ENCODE results near the gene BRD2.

Gene BRD2

DNA sequence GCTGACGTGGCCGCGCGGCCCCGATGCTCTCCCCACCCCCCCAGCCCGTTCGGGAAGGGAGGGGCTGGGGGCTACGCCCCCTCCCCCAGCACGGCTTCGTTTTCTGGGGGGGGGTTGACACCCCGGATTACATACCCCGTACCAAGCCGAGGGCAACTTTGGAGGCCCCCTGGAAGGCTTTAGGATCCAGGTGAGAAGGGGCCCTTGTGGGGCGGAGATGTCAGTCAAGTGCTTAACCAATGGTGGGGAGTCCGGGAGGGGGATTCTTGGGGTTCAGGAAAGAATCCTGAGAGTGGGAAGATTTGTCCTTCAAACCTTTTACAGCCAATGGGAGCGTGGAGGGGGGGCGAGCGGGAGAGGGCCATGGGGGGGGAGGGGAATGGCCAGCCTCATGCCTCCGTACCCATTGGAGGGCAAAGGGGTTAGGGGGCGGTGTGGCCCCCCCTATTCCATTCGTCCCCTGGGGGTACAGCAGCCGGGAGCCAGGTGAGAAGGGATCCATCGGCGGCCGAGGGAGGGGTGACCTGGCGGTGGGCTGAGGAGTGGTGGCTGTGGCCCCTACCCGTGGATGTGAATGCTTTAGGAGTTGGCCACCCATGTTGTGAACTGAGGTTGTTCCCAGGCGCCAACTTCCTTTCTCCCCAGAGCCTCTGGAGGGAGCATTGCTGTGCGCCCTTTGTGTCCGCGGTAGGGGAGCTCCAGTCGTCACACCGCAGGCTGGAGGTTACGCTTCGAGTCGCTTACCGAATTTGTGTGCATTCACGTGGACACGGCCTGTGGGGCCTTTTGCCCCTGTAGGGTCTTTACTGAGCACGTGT is 682 bp downstream of the BRD2 start:
- peak overlapping the region; percentile 89 for H3K9ac ChIP-seq (ENCODE audit: low read depth, low read length)
- peaks cover 81% of the 10 kb centered on the region for H3K79me2 ChIP-seq (ENCODE audit: insufficient read depth, low read length)
- ATAC-seq (ENCODE audit: insufficient read depth, low read depth) (peak; percentile 8), DNase-seq (peak; percentile 88)
- peak overlapping the region; percentile 70 for H3K4me2 ChIP-seq (ENCODE audit: insufficient read depth, low read length)
- TF ChIP-seq EZH2 (IDR thresholded peaks at IDR 0.05; ENCODE audit: borderline replicate concordance, low read depth, low read length, severe bottlenecking), result no peak
- TF ChIP-seq, protein P1, sequence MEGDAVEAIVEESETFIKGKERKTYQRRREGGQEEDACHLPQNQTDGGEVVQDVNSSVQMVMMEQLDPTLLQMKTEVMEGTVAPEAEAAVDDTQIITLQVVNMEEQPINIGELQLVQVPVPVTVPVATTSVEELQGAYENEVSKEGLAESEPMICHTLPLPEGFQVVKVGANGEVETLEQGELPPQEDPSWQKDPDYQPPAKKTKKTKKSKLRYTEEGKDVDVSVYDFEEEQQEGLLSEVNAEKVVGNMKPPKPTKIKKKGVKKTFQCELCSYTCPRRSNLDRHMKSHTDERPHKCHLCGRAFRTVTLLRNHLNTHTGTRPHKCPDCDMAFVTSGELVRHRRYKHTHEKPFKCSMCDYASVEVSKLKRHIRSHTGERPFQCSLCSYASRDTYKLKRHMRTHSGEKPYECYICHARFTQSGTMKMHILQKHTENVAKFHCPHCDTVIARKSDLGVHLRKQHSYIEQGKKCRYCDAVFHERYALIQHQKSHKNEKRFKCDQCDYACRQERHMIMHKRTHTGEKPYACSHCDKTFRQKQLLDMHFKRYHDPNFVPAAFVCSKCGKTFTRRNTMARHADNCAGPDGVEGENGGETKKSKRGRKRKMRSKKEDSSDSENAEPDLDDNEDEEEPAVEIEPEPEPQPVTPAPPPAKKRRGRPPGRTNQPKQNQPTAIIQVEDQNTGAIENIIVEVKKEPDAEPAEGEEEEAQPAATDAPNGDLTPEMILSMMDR (IDR thresholded peaks at IDR 0.05; ENCODE audit: borderline replicate concordance, extremely low read depth, low read length, poor library complexity, severe bottlenecking), result peak; percentile 52
- peaks cover 19% of the 10 kb centered on the region for H4K20me1 ChIP-seq (ENCODE audit: insufficient read depth, low read length)
- H3K9me3 ChIP-seq (ENCODE audit: insufficient read depth, low read length, severe bottlenecking), result no peaks in the 10 kb centered on the region
- H3K4me3 ChIP-seq (ENCODE audit: low read depth in 1 of 2, low read length in 2 of 2), result peak overlapping the region; percentile 53 to 62
- peak overlapping the region; percentile 96 for H3K27ac ChIP-seq (ENCODE audit: low read length)
- peaks cover 26% of the 10 kb centered on the region for H3K4me1 ChIP-seq (ENCODE audit: insufficient read depth, low read length)
- peaks cover 32% of the 10 kb centered on the region for H3K36me3 ChIP-seq (ENCODE audit: insufficient read depth, low read length)
- H3K27me3 ChIP-seq (ENCODE audit: insufficient read depth, low read length, poor library complexity), result no peaks in the 10 kb centered on the region
- H2AFZ ChIP-seq (ENCODE audit: low read depth, low read length), result peak overlapping the region; percentile 45; the same call in 1 of the 2 replicates

DNA sequence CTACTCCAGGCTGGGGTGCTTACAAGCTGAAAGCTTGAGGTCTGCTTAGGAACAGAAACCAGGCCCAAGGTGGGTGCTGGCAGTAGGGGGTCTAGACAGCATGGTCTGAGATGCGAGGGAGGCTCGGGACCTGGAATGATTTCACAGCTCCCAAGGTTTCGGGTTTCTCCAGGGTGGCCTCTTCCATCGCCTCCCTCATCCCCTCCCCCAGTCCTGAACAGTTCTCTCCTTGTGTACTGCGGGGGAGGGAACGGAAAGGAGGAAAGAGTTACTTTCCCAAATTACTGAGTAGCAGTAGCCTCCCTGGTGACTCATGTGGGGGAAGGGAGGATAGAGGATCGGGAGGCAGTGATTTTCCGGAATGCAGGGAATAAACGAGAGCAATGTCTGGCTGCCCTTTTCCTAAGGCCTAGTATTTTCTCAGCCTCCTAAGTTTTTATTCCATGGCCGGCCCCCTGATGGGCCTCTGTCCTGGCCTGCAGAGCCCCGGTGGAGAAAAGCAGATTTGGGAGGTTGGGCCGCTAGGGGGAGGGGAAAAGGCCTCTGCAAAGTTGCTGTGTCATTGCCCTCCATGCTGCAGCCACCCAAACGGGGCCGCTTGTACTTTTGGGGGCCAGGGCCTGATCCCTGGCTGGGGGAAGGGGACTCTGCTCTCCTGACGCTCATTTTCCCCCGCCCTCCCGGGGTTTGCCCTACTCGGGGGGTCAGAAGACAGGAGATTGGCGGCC is 1.5 kb downstream of the BRD2 start:
- peak; percentile 88 for DNase-seq
- H3K27me3 ChIP-seq (ENCODE audit: insufficient read depth, low read length, poor library complexity), result no peaks in the 10 kb centered on the region
- peak overlapping the region; percentile 53 to 62 for H3K4me3 ChIP-seq (ENCODE audit: low read depth in 1 of 2, low read length in 2 of 2)
- TF ChIP-seq, protein P1 (IDR thresholded peaks at IDR 0.05; ENCODE audit: borderline replicate concordance, extremely low read depth, low read length, poor library complexity, severe bottlenecking), result peak; percentile 23
- TF ChIP-seq EZH2 (IDR thresholded peaks at IDR 0.05; ENCODE audit: borderline replicate concordance, low read depth, low read length, severe bottlenecking), result no peak
- ATAC-seq (ENCODE audit: insufficient read depth, low read depth), result peak; percentile 6
- peak overlapping the region; percentile 89 for H3K9ac ChIP-seq (ENCODE audit: low read depth, low read length)
- H3K9me3 ChIP-seq (ENCODE audit: insufficient read depth, low read length, severe bottlenecking), result no peaks in the 10 kb centered on the region
- H3K79me2 ChIP-seq (ENCODE audit: insufficient read depth, low read length), result peaks cover 89% of the 10 kb centered on the region
- H3K36me3 ChIP-seq (ENCODE audit: insufficient read depth, low read length), result peaks cover 40% of the 10 kb centered on the region
- H3K4me1 ChIP-seq (ENCODE audit: insufficient read depth, low read length), result peaks cover 34% of the 10 kb centered on the region
- peak overlapping the region; percentile 96 for H3K27ac ChIP-seq (ENCODE audit: low read length)
- H3K4me2 ChIP-seq (ENCODE audit: insufficient read depth, low read length), result peak overlapping the region; percentile 70
- no peak overlapping the region for H2AFZ ChIP-seq (ENCODE audit: low read depth, low read length)
- peaks cover 27% of the 10 kb centered on the region for H4K20me1 ChIP-seq (ENCODE audit: insufficient read depth, low read length)

DNA sequence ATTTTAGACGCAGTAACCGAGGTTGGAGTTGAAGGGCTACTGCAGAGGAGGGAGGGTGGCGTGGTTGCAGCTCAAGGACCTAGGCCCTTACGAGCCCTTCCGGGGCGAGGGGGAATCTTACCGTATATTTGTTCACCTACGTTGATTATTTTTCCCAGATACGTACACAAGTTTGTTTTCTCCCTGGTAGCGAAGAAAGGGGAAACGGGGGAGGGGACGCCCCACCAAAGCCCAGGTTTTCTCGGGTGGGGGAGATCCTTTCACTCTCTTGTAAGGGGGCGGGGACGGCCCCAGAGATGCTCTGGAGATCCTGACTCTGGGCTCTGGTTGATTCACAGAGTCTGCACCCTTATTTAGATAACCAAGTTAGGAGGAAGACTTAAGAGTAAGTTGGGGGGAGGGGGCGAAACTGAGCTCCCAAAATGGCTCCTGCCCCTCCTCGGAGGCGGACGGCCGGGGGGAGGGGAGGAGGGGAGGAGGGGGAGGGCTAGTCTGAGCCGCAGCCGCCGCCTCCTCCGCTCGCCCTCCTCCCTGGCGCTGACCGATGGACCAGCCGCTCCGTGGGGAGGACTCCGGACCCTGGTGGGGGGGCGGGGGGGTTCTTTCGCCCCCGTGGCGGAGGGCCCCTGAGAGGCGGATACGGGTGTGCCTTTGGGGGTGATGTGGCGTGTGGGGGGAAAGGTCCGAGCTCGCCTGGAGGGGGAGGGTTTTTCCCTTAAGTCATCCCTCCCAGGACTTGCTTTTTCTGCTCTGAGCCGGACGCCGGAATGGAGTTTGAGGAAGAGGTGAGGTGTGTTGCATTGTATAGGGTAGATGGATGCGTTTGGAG is 2.2 kb downstream of the BRD2 start:
- Histone ChIP-seq H3K9ac (ENCODE audit: low read depth, low read length) (peak overlapping the region; percentile 89), H3K79me2 (ENCODE audit: insufficient read depth, low read length) (peaks cover 91% of the 10 kb centered on the region), H3K4me1 (ENCODE audit: insufficient read depth, low read length) (peaks cover 41% of the 10 kb centered on the region), H3K9me3 (ENCODE audit: insufficient read depth, low read length, severe bottlenecking) (no peaks in the 10 kb centered on the region), H3K36me3 (ENCODE audit: insufficient read depth, low read length) (peaks cover 48% of the 10 kb centered on the region), H2AFZ (ENCODE audit: low read depth, low read length) (no peak overlapping the region), H3K27ac (ENCODE audit: low read length) (peak overlapping the region; percentile 96), H3K4me2 (ENCODE audit: insufficient read depth, low read length) (peak overlapping the region; percentile 70), H3K27me3 (ENCODE audit: insufficient read depth, low read length, poor library complexity) (no peaks in the 10 kb centered on the region), H3K4me3 (ENCODE audit: low read depth in 1 of 2, low read length in 2 of 2) (peak overlapping the region; percentile 53 to 62), H4K20me1 (ENCODE audit: insufficient read depth, low read length) (peaks cover 35% of the 10 kb centered on the region)
- DNase-seq (peak; percentile 87), ATAC-seq (ENCODE audit: insufficient read depth, low read depth) (peak; percentile 0; the same call in 1 of the 3 replicates)
- TF ChIP-seq EZH2 (IDR thresholded peaks at IDR 0.05; ENCODE audit: borderline replicate concordance, low read depth, low read length, severe bottlenecking), result no peak
- TF ChIP-seq, protein P1 (IDR thresholded peaks at IDR 0.05; ENCODE audit: borderline replicate concordance, extremely low read depth, low read length, poor library complexity, severe bottlenecking), result no peak
